Neural progenitor cell (in vitro differentiated cells): Measurements from ENCODE around the gene PDE6B. TPM values are rescaled to one million over a fixed set of nuclear protein-coding genes. Genes with fewer than 3 reads are reported as not detected.

ENCODE experiments used
- DNase-seq: peaks from one replicate; pipeline ENCODE4 v3.0.0-alpha.2; 2016; ENCODE audit warnings: low spot score
- H2AFZ ChIP-seq: fragments of 200-600 bp; sonication (generic); replicated peaks from 2 replicates; pipeline ENCODE4 v1.6.1; 2016; ENCODE audit warnings: antibody characterized with exemption
- H3F3A ChIP-seq: fragments of 200-600 bp; sonication (generic); 2 replicates; pipeline ENCODE4 v1.6.1; 2016; ENCODE audit warnings: antibody characterized with exemption, low read depth
- H3K27ac ChIP-seq: fragments of 200-600 bp; sonication (generic); 2 replicates; pipeline ENCODE4 v1.5.1; 2016; ENCODE audit warnings: mild to moderate bottlenecking
- H3K27me3 ChIP-seq: fragments of 200-600 bp; sonication (generic); 2 replicates; pipeline ENCODE4 v1.6.1; 2016; ENCODE audit warnings: mild to moderate bottlenecking, moderate library complexity
- H3K36me3 ChIP-seq: fragments of 200-600 bp; sonication (generic); 2 replicates; pipeline ENCODE4 v1.5.1; 2016
- H3K4me1 ChIP-seq: fragments of 200-600 bp; sonication (generic); 2 replicates; pipeline ENCODE4 v1.6.1; 2016; ENCODE audit warnings: mixed run types
- H3K4me2 ChIP-seq: fragments of 200-600 bp; sonication (generic); 2 replicates; pipeline ENCODE4 v1.6.1; 2016
- H3K4me3 ChIP-seq: fragments of 200-600 bp; sonication (generic); 2 replicates; pipeline ENCODE4 v1.5.1; 2016
- H3K79me2 ChIP-seq: fragments of 200-600 bp; sonication (generic); 2 replicates; pipeline ENCODE4 v1.6.1; 2016; ENCODE audit warnings: low read depth
- H3K9ac ChIP-seq: fragments of 200-600 bp; sonication (generic); 2 replicates; pipeline ENCODE4 v1.6.1; 2016
- H3K9me3 ChIP-seq: fragments of 200-600 bp; sonication (generic); 2 replicates; pipeline ENCODE4 v1.5.1; 2016; ENCODE audit warnings: low read depth
- H4K20me1 ChIP-seq: fragments of 200-600 bp; sonication (generic); 2 replicates; pipeline ENCODE4 v1.6.1; 2016; ENCODE audit warnings: low read depth
- H3K27ac Mint-ChIP-seq: 3 replicates; pipeline ENCODE4 v1.8.0; 2021; ENCODE audit warnings: mixed read lengths
- H3K27me3 Mint-ChIP-seq: 2 replicates; pipeline ENCODE4 v1.8.0; 2022; ENCODE audit warnings: low read depth, mild to moderate bottlenecking, inconsistent platforms, moderate library complexity, mixed read lengths; ENCODE audit not compliant: insufficient read depth
- H3K36me3 Mint-ChIP-seq: 3 replicates; pipeline ENCODE4 v1.8.0; 2021; ENCODE audit warnings: mixed read lengths
- H3K4me1 Mint-ChIP-seq: 3 replicates; pipeline ENCODE4 v1.8.0; 2021; ENCODE audit warnings: mixed read lengths
- H3K4me3 Mint-ChIP-seq: 3 replicates; pipeline ENCODE4 v1.8.0; 2021; ENCODE audit warnings: mild to moderate bottlenecking, moderate library complexity, mixed read lengths
- H3K9me3 Mint-ChIP-seq: 3 replicates; pipeline ENCODE4 v1.8.0; 2020; ENCODE audit warnings: mixed read lengths
- EZH2 ChIP-seq: fragments of 200-600 bp; sonication (generic); IDR thresholded peaks from 2 replicates; pipeline ENCODE4 v1.6.1; 2017; ENCODE audit warnings: antibody characterized with exemption, mild to moderate bottlenecking, moderate library complexity
- EZH2phosphoT487 ChIP-seq: fragments of 200-600 bp; sonication (generic); IDR thresholded peaks from 2 replicates; pipeline ENCODE4 v1.6.1; 2017; ENCODE audit warnings: antibody characterized with exemption
- total RNA-seq: library from RNA; depleted of rRNA; stranded (reverse); fragments of >200 nt; gene quantifications from 2 replicates; pipeline ENCODE4 v1.2.3, GENCODE V29; 2015; ENCODE audit warnings: low replicate concordance
- TF ChIP-seq, protein P1 (sequence below): fragments of 200-600 bp; sonication (generic); IDR thresholded peaks from 2 replicates; pipeline ENCODE4 v1.5.1; 2017; ENCODE audit warnings: antibody characterized with exemption, mild to moderate bottlenecking

The PDE6B gene
- total RNA-seq, 1 donor from 2014 or later = 4.3 TPM

DNA sequence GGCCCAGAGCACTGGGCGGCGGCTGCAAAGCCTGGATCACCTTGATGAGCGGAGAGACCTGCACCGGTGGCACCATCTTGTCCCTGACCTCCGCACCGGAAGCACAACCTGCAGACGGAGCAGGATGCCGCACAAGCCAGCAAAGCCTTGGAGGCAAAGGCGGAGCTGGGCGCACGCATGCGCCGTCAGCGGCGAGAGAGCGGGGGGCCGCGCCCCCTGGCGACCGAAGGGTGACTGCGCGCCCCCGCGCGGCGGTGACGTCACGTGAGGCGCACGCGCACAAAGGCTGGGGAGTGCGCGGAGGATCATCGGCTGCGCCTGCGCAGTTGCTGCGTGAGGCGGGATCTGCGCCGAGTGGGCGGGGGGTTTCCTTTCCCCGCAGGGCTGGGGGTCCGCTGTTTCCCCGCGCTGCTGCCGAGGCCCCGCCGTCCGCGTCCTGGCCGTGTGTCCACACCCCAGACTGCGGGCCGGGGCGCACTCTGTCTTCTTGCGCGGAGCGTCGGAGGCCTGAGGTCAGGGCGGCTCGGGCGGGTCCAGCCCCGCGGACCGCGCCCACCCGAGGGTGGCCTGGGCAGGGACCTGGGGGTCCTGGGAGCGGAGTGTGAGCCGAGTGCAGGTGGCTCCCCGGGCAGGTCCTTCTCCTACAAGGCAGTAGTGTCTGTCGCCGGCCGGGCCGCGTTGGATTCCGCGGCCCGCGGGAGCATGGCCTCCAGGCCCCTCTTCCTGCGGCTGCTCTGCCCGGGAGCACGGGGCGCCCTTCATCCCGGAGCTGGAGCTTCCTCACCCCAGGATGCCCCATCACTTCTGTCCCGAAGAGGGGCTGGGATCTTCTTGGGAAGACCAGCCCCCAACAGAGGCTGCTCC lies 49.0 kb downstream of the PDE6B start, which contains the start of the genes ATP5ME and MYL5:
ATP5ME (minus strand) TSS at position 105 of the 864 bp plus-strand sequence; CDS start at position 76, 29 bp downstream.
MYL5 (plus strand) TSS at position 371 of the 864 bp plus-strand sequence. CDS start 3,485 bp downstream, outside the sequence.
- Histone ChIP-seq H2AFZ (no peak within 1 kb of the TSS), H3K79me2 (peaks cover 10% of the 10 kb centered on the region), H3K4me2 (peak within 1 kb of the TSS; percentile 85), H3K9ac (peak within 1 kb of the TSS; percentile 83), H3K27ac (no peak within 1 kb of the TSS), H3F3A (no peaks in the 10 kb centered on the region), H3K4me3 (peak within 1 kb of the TSS; percentile 86), H3K4me1 (peaks cover 4% of the 10 kb centered on the region), H4K20me1 (no peaks in the 10 kb centered on the region), H3K36me3 (no peaks in the 10 kb centered on the region), H3K9me3 (no peaks in the 10 kb centered on the region), H3K27me3 (no peaks in the 10 kb centered on the region)
- peak; percentile 97 for DNase-seq
- Mint-ChIP-seq H3K36me3 (peaks cover 14% of the 10 kb centered on the region), H3K4me1 (peaks cover 6% of the 10 kb centered on the region), H3K4me3 (peak within 1 kb of the TSS; percentile 92), H3K9me3 (no peaks in the 10 kb centered on the region), H3K27ac (no peak within 1 kb of the TSS), H3K27me3 (no peaks in the 10 kb centered on the region)
- TF ChIP-seq, protein P1, sequence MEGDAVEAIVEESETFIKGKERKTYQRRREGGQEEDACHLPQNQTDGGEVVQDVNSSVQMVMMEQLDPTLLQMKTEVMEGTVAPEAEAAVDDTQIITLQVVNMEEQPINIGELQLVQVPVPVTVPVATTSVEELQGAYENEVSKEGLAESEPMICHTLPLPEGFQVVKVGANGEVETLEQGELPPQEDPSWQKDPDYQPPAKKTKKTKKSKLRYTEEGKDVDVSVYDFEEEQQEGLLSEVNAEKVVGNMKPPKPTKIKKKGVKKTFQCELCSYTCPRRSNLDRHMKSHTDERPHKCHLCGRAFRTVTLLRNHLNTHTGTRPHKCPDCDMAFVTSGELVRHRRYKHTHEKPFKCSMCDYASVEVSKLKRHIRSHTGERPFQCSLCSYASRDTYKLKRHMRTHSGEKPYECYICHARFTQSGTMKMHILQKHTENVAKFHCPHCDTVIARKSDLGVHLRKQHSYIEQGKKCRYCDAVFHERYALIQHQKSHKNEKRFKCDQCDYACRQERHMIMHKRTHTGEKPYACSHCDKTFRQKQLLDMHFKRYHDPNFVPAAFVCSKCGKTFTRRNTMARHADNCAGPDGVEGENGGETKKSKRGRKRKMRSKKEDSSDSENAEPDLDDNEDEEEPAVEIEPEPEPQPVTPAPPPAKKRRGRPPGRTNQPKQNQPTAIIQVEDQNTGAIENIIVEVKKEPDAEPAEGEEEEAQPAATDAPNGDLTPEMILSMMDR = peak; percentile 94
- no peak for TF ChIP-seq EZH2

- Histone ChIP-seq H3K79me2 (peaks cover 10% of the 10 kb centered on the region), H3K36me3 (no peaks in the 10 kb centered on the region), H3F3A (no peaks in the 10 kb centered on the region), H2AFZ (no peak overlapping the region), H3K4me2 (peak overlapping the region; percentile 84), H3K27ac (no peak overlapping the region), H3K27me3 (peaks cover 4% of the 10 kb centered on the region), H3K9ac (peak overlapping the region; percentile 83), H4K20me1 (no peaks in the 10 kb centered on the region), H3K4me1 (peaks cover 4% of the 10 kb centered on the region), H3K4me3 (peak overlapping the region; percentile 86), H3K9me3 (no peaks in the 10 kb centered on the region)
- H3K36me3 Mint-ChIP-seq = peaks cover 12% of the 10 kb centered on the region
- H3K4me1 Mint-ChIP-seq = peaks cover 6% of the 10 kb centered on the region
- TF ChIP-seq, protein P1 = no peak
- TF ChIP-seq EZH2 = no peak
- no peak for TF ChIP-seq EZH2phosphoT487
- no peaks in the 10 kb centered on the region for H3K27me3 Mint-ChIP-seq
- no peak overlapping the region for H3K27ac Mint-ChIP-seq
- no peaks in the 10 kb centered on the region for H3K9me3 Mint-ChIP-seq
- peak overlapping the region; percentile 92 for H3K4me3 Mint-ChIP-seq
- DNase-seq = no peak
These were observed 49.9 kb downstream of the PDE6B start for GRCh38 chr4:675036-675882.

DNA sequence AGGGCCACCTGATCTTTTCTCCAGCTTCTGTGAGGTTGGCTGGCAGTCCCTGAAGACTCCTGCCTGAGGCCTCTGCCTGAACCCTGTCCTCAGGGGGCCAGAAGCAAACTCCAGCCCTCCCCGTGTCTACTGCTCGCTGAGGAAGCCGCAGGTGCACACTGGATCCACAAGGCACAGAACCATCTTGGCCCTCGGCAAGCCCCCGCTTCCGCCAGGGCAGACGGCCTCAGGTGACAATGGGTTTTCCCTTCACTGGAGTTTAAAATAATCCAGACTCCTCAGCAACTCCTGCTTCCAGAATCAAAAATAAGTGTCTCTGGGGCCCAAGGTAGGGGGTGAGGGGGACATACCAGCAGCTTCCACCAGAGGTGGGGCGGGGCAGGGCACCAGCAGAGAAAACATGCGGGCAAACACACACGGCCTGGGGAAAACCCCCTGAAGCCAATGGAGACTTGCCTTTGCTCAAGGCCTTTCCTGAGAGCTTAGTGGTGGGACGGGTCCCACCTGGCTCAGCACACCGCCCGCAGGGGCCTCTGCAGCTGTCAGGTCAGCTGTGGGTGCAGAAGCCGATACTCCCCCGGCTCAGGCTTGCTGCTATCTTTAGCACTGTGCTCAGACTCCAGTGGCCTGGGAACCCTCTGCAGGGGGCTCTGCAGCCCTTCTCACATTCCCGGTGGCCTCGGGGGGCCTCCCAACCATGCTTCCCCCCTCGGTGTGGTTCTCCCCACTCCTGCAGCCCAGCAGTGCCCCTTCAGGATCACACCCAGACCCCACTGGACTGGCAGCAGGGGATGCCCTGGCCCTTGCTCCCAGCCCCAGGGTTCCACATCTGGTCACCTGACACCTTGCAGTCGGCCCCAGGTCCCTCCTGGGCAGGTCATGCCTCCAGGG lies 50.9 kb downstream of the PDE6B start:
- H3K36me3 Mint-ChIP-seq = peaks cover 6% of the 10 kb centered on the region
- DNase-seq = no peak

More for the DNA sequence above, 50.9 kb downstream of the PDE6B start:
- Histone ChIP-seq H3K4me1 (peaks cover 9% of the 10 kb centered on the region), H3K27ac (no peak overlapping the region), H2AFZ (no peak overlapping the region), H3K36me3 (no peaks in the 10 kb centered on the region), H3K9ac (no peak overlapping the region), H3K4me2 (no peak overlapping the region), H3K79me2 (peaks cover 10% of the 10 kb centered on the region), H4K20me1 (no peaks in the 10 kb centered on the region), H3K9me3 (no peaks in the 10 kb centered on the region), H3F3A (peaks cover 4% of the 10 kb centered on the region), H3K4me3 (no peak overlapping the region), H3K27me3 (peaks cover 10% of the 10 kb centered on the region)
- peaks cover 2% of the 10 kb centered on the region for H3K27me3 Mint-ChIP-seq
- H3K4me3 Mint-ChIP-seq = peak overlapping the region; percentile 92
- no peak overlapping the region for H3K27ac Mint-ChIP-seq
- H3K4me1 Mint-ChIP-seq = peaks cover 9% of the 10 kb centered on the region
- TF ChIP-seq, protein P1 = no peak
- no peak for TF ChIP-seq EZH2phosphoT487
- no peak for TF ChIP-seq EZH2
- H3K9me3 Mint-ChIP-seq = no peaks in the 10 kb centered on the region
